ENCODE measurements around the gene SERPINA12. TPM values are rescaled to one million over a fixed set of nuclear protein-coding genes. Genes with fewer than 3 reads are reported as not detected.
A peak's percentile ranks its signal among the peaks of the same experiment; 100 is the strongest.

The SERPINA12 gene
- total RNA-seq: not detected
- long read RNA-seq: 0 reads

- intact Hi-C loops (cut with micrococcal nuclease): no loop called here
- ATAC-seq (no peak), DNase-seq (no peak)
These were observed at the start of gene SERPINA12 for GRCh38 chr14:94509356-94509755. Gene SERPINA12 (minus strand): TSS chr14:94509469. CDS start chr14:94498397, 11,072 bp downstream.

GRCh38 chr14:94558842-94559241 lies 49.6 kb upstream of the SERPINA12 start:
- intact Hi-C loops (cut with micrococcal nuclease): no loop called here
- no peak for DNase-seq
- no peak for ATAC-seq

- no peak for DNase-seq
- intact Hi-C loops (cut with micrococcal nuclease): no loop called here
- no peak for ATAC-seq
These were observed 48.1 kb upstream of the SERPINA12 start for GRCh38 chr14:94557327-94557726.

GRCh38 chr14:94555991-94556390 lies 46.7 kb upstream of the SERPINA12 start:
- ATAC-seq: no peak
- intact Hi-C loops (cut with micrococcal nuclease): no loop called here
- DNase-seq: no peak

- intact Hi-C loops (cut with micrococcal nuclease): no loop called here
- ATAC-seq: no peak
These were observed 40.8 kb upstream of the SERPINA12 start for GRCh38 chr14:94550041-94550440.

GRCh38 chr14:94548999-94549985 lies 40.0 kb upstream of the SERPINA12 start:
- intact Hi-C loops (cut with micrococcal nuclease): no loop called here
- peak; percentile 80 for ATAC-seq
- peak; percentile 64 for DNase-seq

More at GRCh38 chr14:94550041-94550440, 40.8 kb upstream of the SERPINA12 start:
- DNase-seq: no peak

- DNase-seq (no peak), ATAC-seq (no peak)
- intact Hi-C loops (cut with micrococcal nuclease): no loop called here
These were observed 39.1 kb upstream of the SERPINA12 start for GRCh38 chr14:94548131-94548998.

GRCh38 chr14:94547726-94548125 lies 38.5 kb upstream of the SERPINA12 start:
- DNase-seq (no peak), ATAC-seq (no peak)
- intact Hi-C loops (cut with micrococcal nuclease): no loop called here

GRCh38 chr14:94547151-94547680 lies 37.9 kb upstream of the SERPINA12 start:
- ATAC-seq (no peak), DNase-seq (no peak)
- intact Hi-C loops (cut with micrococcal nuclease): no loop called here

GRCh38 chr14:94545131-94545841 lies 36.0 kb upstream of the SERPINA12 start:
- ATAC-seq (no peak), DNase-seq (no peak)
- intact Hi-C loops (cut with micrococcal nuclease): no loop called here

- DNase-seq (no peak), ATAC-seq (no peak)
- intact Hi-C loops (cut with micrococcal nuclease): no loop called here
These were observed 35.5 kb upstream of the SERPINA12 start for GRCh38 chr14:94544726-94545125.

GRCh38 chr14:94543449-94544124 lies 34.3 kb upstream of the SERPINA12 start:
- intact Hi-C loops (cut with micrococcal nuclease): no loop called here
- ATAC-seq: no peak
- no peak for DNase-seq

- no peak for ATAC-seq
- DNase-seq: no peak
- intact Hi-C loops (cut with micrococcal nuclease): no loop called here
These were observed 33.7 kb upstream of the SERPINA12 start for GRCh38 chr14:94542811-94543440.

- intact Hi-C loops (cut with micrococcal nuclease): no loop called here
- DNase-seq: no peak
- no peak for ATAC-seq
These were observed 33.0 kb upstream of the SERPINA12 start for GRCh38 chr14:94542111-94542810.

- DNase-seq: no peak
- ATAC-seq: no peak
- intact Hi-C loops (cut with micrococcal nuclease): no loop called here
These were observed 32.1 kb upstream of the SERPINA12 start for GRCh38 chr14:94541234-94541975.

GRCh38 chr14:94540031-94540794 lies 30.9 kb upstream of the SERPINA12 start:
- intact Hi-C loops (cut with micrococcal nuclease): no loop called here
- no peak for DNase-seq
- ATAC-seq: peak; percentile 71

Measured in left ventricle myocardium superior (tissue), 1 donor.